CD4-positive, alpha-beta T cell treated with Interleukin-21 for 1 hour (primary cell): ENCODE data around the gene RNGTT.
"Not testable (repeated sequence)": the region's sequence is repeated elsewhere in the genome, so short reads cannot be mapped to it uniquely, and the experiment has no call there.

Experiments
- DNase-seq: peaks from one replicate; pipeline ENCODE4 v3.0.0-alpha.2; 2020

RNGTT gene

DNA sequence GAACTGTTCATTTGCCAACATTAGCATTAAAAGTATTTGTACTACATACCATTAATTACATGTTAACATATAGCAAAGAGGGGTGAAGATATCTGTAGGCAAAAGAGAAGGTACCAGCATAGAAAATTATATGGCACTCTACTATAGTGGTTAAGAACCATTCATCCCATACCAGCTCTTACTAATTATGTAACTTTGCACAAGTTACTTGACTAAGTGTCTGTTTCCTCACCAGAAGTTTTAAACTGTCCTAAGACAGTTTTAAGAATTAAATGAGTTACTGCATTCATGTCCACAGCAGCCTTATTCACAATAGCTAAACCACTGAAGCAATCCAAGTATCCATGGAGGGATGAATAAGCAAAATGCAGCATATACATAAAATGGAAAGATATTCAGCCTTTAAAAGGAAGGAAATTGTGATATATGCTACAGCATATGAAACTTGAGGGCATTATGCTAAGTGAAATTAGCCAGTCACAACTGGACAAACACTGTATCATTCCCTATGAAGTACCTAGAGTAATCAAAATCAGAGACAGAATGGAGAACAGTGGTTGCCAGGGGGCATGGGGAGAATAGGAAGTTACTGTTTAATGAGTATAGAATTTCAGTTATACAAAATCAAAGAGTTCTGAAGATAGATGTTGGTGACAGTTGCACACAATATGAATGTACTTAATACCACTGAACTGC, 98.9 kb downstream of the RNGTT start:
- DNase-seq, result no peak

DNA sequence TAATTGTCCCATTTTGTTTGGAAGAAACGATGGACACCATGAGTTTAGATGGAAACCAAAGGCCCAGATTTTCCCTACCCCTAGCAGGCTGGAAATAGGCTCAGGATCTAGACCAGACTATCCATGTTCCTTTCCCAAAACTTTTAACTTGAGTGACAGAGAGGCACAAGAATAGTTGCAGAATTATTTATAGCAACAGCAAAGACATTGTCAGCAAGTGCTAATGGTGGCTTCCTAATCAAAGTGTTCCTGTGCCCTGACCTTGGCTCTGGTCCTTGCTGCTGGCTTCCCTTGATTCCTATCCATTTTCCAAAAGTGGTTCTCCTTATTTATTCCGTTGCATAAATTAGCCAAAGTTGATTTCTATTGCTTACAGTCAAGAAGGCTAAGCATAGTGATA, 103.1 kb downstream of the RNGTT start:
- DNase-seq, result no peak

DNA sequence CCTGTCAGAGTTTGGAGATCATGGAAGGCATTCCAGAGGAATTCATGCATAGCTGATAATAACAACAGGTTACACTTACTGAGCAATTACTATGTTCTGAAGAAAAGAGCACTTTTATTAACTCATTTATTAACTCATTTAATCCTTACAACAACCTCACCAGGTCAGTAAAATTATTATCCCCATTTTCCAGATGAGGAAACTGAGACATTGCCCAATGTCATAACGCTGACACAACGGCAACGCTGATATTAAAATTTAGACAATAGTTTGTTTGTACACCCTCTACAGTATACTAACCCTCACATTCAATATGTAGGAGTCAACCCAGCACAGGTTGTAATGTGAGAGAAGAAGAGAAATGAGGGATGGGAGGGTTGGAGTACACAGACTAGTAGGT, 105.0 kb downstream of the RNGTT start:
- no peak for DNase-seq

DNA sequence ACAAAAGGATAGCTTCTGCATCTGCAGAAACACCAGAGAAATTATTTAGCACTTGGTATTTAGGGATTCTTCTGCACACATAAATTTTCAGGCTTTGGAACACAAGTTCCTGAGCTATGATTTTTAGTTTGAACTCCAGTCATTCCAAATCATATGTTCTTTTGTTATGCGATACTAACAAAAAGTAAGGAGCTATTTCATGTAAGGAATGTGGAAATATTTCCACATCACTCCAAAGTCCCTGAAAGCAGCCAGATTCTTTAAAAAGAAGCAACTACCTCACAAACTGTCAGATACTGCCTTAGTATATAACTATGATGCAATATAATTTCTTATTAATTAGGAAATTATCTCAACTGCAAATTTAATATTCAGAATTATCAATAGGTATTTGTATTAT, 106.9 kb downstream of the RNGTT start:
- DNase-seq, result no peak

DNA sequence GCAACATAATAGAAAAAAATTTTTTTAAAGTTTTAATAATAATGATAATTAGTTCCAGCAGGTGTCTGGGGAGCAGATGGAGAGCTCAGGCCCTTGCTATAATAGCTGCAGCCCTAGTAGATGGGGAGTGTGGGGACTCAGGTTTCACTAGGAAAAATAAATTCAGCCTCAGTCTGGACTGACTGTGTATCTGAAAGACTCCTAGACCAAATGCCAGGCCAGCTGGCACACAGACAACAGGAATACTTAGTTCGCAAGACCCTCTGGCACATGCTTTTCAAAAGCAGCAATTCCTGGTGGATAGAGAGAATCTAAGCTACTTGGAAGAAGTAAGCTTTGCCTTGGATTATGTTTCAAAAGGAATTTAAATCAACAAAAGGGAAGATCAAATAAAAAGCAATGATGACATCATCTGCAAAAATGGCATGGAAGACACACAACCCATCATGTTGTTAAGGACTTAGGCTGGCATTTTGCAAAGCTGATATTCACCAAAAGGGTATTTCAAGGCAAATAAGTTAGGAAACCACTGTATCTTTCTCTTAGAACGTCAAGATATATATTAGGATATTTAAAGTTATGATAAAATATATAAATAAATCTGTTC, 107.8 kb downstream of the RNGTT start:
- no peak for DNase-seq

DNA sequence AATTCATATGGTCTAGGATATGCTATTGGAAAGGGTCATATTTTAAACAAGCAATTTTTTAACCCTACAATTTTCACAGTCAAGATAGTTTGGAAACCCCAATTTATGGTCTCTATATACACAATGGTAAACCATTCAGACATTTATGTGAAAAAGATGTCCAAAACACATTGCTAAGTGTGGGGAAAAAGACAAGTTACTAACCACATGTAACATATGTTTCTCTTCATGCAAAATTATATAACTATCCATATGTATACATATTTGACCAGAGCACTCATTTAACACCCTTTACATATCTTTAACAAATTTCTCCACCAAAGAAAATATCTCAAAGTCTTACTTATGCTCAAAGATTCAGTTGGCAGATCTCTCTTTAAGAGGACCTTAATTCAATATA, 110.6 kb downstream of the RNGTT start:
- DNase-seq, result no peak

DNA sequence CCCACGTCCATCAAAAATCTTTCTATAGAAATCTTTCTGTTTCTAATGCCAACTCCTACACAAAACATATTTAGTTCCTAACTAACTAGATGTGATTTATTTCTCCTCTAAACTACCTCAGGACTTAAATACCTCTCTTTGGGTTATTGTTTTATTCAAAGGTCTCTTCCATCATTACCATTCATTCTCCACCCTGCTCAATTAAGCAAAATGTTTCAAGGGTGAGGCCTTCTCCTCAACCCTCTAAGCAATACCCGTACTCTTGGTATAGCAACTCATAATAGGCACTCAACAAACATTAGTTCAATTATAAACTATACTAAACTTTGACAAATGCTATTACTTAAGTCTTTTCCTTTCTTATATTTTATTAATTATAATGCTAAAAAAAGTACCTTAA, 111.4 kb downstream of the RNGTT start:
- DNase-seq, result no peak

DNA sequence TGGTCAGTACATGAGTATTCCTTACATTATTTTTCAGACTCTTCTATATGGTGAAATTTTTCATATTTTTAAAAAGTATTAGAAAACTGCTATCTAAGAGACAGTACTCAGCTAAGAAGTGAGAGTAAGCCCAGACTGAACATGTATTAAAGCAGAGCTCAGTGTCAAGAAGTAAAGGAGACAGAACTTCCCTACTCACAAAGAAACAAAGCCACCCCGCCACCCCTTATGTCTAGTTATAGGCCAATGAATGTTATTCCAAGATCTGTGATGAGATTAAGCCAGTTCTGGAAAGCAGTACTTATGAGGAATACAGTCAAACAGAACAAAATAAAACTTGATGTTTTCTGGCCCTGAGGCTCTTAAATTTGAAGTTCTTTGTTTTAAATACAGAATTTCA, 114.5 kb downstream of the RNGTT start:
- DNase-seq, result no peak

DNA sequence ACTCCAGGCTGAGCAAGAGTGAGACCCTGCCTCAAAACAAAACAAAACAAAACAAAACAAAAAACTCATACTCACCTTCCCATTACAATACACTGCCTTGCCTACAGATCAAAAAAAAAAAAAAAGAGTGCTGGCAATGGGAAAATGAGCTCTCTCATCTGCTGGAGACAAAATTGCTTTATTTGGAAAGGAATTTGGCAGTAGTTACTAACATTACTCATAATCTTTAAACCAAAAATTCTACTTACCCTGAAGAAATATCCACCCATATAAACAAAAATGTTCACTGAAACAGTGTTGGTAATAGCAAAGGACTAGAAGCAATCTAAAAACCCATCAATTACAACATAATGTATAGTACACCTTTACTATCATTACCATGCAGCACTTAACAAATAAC, 120.4 kb downstream of the RNGTT start:
- DNase-seq, result no peak

DNA sequence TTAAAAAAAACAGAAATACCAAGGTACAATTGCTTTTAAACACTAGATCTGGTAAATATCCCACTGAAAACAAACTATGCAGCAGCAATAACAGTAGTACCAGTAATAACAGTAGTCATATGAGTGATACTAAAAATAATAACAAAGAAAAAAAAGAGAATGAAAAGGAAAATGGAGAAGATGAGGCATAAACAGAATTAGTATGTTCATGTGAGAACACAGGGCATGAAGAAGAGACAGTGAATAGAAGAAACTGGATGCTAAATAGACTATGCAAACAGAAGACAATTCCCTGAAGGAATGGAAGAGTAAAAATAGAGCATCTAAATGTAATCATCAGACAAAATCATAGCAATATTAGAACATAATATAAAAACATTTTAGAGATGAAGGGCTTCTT, 121.1 kb downstream of the RNGTT start:
- no peak for DNase-seq

DNA sequence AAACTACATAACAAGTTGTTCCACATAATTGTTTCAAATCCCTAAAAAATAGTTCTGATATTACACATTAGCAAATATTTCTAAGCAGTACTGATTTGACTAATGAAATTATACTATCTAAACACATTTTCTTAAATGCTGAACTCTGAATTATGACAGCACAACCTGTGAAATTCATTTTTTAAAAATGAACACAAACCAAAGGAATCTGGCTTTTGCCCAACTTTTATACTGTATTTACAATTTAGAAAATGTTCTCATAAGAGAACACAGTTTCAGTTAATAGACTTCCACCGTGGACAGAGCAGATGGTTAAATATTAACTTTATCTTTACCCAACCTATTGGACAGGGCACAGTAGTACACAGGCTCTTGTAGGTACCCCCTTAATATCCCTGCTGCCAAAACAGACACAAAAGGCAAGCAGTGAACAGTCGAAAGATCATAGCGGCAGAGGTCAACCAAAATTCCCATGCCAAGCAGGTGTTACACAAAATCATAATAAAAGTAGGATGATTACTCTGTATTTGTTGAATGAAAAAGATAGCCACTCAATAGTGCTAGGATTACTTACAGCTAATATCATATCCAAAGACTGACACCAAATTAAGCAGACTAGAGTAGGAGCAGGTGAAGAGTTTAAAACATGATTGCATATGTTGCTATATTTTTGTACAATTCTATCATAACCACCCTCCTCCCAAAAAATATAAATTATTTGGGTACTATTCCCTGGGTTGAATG, 122.5 kb downstream of the RNGTT start:
- DNase-seq, result no peak

DNA sequence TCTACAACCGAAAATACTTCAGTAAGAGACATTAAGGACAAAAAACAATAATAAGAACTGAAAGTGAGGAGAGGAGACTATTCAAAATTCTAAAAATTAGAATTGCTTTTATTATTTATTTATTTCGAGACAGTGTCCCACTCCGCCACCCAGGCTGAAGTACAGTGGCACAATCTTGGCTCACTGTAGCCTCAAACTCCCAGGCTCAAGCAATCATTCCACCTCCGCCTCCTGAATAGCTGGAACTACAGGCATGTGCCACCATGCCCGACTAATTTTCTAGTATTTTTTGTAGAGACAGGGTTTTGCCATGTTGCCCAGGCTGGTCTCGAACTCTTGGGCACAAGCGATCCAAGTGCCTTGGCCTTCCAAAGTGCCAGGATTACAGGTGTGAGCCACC, 123.1 kb downstream of the RNGTT start:
- no peak for DNase-seq

DNA sequence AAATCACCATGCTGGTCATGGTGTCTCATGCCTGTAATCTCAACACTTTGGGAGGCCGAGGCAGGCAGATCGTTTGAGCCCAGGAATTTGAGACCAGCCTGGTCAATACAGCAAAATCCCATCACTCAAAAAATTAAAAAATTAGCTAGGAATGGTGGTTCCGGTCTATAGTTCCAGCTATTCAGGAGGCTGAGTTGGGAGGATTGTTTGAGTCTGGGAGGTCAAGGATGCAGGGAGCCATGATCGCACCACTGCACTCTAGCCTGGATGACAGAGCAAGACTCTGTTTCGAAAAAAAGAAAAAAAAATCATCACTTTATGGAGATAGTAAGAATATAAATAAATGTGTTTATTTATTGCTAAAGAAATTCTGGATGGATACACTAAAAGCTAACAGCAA, 124.1 kb downstream of the RNGTT start:
- DNase-seq, result no peak

DNA sequence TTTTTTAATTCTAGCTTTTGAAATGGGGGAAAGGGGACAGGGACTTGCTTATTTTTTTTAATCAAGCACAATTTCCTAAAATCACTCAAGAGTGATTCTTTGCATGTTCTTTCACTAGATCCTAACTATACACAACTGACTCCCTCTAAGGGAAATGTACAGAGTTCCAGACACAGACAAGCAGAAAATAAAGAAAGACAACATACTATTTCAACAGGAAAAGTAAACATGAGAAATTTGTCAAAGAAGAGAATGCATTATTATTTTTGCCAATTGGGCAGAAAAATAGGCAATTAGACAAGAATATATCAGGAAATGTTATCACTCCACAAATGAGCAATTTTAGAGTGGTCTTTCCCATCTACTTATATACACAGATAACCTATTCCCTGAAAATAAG, 128.2 kb downstream of the RNGTT start:
- no peak for DNase-seq

DNA sequence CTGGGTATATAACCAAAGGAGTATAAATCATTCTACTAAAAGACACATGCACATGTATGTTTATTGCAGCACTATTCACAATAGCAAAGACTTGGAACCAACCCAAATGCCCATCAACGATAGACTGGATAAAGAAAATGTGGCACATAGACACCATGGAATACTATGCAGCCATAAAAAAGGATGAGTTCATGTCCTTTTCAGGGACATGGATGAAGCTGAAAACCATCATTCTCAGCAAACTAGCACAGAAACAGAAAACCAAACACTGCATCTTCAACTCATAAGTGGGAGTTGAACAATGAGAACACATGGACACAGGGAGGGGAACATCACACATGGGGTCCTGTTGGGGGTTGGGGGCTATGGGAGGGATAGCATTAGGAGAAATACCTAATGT, 130.3 kb downstream of the RNGTT start:
- DNase-seq, result not testable (repeated sequence)

DNA sequence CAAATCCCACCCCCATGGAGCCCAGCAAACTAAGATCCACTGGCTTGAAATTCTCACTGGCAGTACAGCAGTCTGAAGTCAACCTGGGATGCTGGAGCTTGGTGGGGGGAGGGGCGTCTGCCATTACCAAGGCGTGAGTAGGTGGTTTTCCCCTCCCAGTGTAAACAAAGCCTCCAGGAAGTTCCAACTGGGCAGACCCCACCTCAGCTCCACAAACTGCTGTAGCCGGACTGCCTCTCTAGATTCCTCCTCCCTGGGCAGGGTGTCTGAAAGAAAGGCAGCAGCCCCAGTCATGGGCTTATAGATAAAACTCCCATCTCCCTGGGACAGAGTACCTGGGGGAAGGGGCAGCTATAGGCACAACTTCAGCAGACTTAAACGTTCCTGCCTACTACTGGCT, 135.8 kb downstream of the RNGTT start:
- DNase-seq, result not testable (repeated sequence)

DNA sequence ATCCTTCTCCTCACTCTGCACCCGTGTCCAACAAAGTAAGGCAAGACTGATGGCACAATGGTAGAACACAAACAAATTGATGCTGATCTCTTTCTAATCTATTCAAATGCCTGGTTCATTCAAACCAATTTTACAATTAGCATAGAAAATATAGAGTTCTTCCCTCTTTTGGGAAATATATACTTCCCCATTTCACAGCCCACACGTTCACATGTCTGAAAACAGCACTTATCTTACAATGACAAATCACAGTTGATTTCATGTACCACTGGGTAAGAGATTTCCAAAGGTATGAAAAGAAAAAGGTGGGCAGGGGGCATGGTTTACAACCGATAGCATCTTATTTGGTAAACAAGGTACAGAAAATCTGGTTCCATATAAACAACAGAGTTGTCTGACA, 137.6 kb downstream of the RNGTT start:
- DNase-seq, result no peak

DNA sequence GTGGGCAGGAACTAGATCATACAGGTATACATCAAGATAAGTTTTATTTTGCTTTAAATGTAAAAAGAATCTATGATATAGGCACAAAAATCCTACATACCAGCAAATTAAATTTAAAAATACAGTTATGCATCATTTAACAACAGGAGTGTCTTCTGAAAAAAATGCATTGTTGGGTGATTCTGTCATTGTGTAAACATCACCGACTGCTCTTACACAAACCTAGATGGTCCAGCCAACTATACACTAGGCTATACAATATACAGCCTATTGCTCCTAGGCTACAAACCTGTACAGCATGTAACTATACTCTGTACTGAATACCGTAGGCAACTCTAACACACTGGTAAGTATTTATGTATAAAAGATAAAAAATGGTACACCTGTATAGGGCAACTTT, 139.4 kb downstream of the RNGTT start:
- no peak for DNase-seq

DNA sequence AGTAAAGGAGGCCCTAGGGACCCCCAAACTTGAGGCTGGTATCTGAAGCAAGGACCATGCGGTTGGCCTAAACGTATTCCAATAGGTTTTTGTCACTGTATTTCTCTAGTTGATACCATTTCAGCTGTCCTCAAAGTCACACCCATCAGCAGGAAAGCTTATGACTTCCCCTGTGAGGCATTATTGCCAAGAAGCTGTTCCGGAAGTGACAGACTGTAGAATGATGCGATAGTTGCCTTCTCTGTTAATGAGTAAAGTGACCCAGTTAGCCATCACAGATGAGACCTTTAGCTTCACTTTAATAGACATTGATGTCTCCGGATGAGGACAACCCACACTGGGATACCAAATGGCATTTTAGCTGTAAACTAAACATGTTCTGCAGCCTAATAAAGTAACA, 147.9 kb downstream of the RNGTT start:
- DNase-seq, result no peak

DNA sequence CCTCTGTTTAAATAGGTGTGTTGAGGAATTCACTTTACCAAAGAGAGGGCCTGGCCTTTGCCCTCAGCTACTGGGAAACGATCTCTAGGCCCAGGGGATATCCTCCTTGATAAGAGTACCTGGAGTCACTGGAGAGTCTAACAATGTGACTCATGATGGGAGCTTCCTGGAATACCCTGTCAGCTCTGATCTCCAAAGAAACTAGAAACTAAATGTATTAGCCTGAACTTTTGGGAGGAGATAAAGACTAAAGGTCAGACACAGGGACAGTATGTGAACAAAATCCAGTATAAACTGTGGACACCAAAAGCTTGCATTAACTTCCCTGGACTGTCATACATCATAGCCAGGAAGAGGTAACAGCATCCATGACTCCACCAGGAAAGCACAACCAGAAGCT, 148.5 kb downstream of the RNGTT start:
- no peak for DNase-seq

DNA sequence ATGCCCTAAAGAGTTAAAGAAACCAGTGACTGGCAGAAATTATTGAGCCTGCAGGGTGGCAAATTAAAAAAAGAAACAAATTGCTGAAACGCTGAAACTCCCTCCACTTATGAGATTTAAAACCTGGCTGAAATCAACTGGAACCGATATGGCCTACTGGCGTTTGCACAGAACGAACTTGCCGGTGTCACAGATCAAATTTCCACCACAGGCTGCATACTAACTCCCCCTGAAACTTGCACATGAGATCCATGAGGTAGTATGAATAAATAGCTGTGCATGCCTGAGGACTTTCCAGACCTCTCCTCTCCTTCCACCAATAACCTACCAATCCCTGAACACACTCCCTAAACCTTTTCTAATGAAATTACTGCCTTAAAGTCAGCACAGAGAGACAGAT, 150.4 kb downstream of the RNGTT start:
- DNase-seq, result no peak

DNA sequence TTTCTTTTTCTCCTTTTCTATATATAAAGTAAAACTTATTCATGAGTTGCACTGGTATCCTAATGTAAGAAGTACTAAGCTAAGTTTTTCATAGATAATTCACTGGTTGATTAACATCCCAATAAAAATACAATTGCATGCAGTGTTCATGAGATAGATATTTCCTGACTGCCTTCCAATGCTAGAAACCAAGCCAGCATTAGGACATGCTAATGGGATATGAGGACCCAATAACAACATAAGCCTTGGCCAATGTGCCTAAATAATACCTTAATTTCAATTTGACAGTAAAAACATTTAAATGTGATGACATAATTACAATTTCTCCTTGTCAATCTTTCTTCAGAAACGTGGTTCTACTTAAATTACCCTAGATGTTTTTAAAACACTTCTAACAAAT, 152.7 kb downstream of the RNGTT start:
- no peak for DNase-seq

DNA sequence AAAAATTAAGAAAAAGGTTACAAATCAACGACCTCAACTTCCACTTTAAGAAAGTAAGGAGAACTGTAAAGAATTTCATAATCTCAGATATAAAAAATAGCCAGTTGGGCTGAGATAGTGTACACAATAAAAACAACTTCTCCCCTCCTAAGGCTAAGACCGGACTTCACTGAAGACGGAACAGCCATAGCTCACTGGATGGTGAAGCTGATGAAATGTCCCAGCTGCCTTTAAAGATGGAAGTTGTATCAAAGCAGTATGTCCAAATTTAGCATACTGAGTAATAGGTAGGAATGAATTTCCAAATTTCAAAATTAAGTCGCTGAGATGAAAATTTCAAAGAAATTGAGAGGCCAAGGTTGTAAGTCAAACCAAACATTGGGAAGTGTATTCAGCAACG, 153.3 kb downstream of the RNGTT start:
- DNase-seq, result no peak

DNA sequence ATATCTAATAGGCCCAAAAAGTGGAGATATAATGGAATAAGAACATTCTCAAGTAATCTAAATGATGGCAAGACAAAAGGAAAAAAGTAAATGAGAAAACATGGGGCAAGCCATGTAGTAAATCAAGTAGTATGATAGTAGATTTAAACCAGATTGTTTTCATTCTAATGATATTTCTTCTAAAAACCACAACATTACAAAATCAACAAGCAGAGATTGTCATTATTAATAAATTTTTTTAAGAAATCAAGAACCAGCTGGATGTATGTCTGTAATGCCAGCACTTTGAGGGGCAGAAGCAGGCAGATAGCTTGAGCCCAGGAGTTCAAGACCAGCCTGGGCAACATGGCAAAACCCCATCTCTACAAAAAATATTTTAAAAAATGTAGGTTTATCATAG, 155.0 kb downstream of the RNGTT start:
- DNase-seq, result no peak

DNA sequence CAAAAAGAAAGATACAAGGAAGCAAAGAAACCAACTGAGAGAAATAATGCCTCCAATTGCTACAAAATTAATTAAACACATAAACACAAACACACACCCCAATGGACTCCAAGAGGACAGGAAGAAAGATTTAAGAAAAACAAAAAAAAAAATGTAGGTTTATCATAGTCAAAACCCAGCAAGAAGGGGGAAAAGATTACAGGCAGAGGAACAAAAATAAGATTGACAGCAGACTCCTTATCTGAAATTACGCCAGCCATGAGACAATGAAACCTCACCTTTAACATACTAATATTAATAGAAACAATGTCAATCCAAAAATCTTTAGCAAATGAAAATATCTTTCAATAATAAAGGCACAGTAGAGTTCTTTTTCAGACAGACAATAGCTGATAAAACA, 155.8 kb downstream of the RNGTT start:
- no peak for DNase-seq
